Keratinocyte (primary cell): ENCODE measurements around the gene KLHL3. TPM values are rescaled to one million over a fixed set of nuclear protein-coding genes. Genes with fewer than 3 reads are reported as not detected.

ENCODE experiments used
- DNase-seq: peaks from one replicate; pipeline ENCODE4 v3.0.0-alpha.2; 2011; ENCODE audit warnings: low read depth, missing footprints, low spot score
- FAIRE-seq: peaks from 2 replicates; lab custom pipeline; 2011; peaks lifted over from hg19 to GRCh38; lab: Jason Lieb, UNC
- H2AFZ ChIP-seq: 2 replicates; pipeline ENCODE4 v1.6.0; 2012; ENCODE audit warnings: low read length, control low read depth, inconsistent platforms; ENCODE audit not compliant: control insufficient read depth
- H3K27ac ChIP-seq: 2 replicates; pipeline ENCODE4 v1.5.1; 2011; ENCODE audit warnings: low read length; ENCODE audit not compliant: control insufficient read depth, insufficient read depth
- H3K27me3 ChIP-seq: 3 replicates; pipeline ENCODE4 v1.6.0; 2011; ENCODE audit warnings: low read length; ENCODE audit not compliant: control insufficient read depth, insufficient read depth; ENCODE audit errors: extremely low read depth
- H3K36me3 ChIP-seq, 2 experiments: 2 replicates in 1 of 2; 3 replicates in 1 of 2; pipeline ENCODE4 v1.5.1; 2011; ENCODE audit warnings: low read length in 2 of 2, mild to moderate bottlenecking in 1 of 2; ENCODE audit not compliant: control insufficient read depth in 2 of 2, insufficient read depth in 2 of 2; ENCODE audit errors: extremely low read depth in 1 of 2
- H3K4me1 ChIP-seq: 3 replicates; pipeline ENCODE4 v1.5.1; 2011; ENCODE audit warnings: low read length; ENCODE audit not compliant: control insufficient read depth, insufficient read depth; ENCODE audit errors: extremely low read depth
- H3K4me2 ChIP-seq: 3 replicates; pipeline ENCODE4 v1.6.0; 2011; ENCODE audit warnings: low read depth, low read length; ENCODE audit not compliant: control insufficient read depth, insufficient read depth; ENCODE audit errors: extremely low read depth
- H3K4me3 ChIP-seq, 3 experiments: fragments of 200-600 bp in 1 of 3; sonication (generic) in 1 of 3; 2 replicates in 2 of 3; 3 replicates in 1 of 3; pipeline ENCODE4 v1.5.1; 2011 to 2016; ENCODE audit warnings: low read length in 3 of 3, mild to moderate bottlenecking in 3 of 3, control low read depth in 2 of 3, inconsistent platforms in 1 of 3, low read depth in 1 of 3, mixed read lengths in 1 of 3, mixed run types in 1 of 3, moderate library complexity in 1 of 3; ENCODE audit not compliant: control insufficient read depth in 2 of 3, insufficient read depth in 2 of 3; ENCODE audit errors: extremely low read depth in 1 of 3
- H3K79me2 ChIP-seq: 2 replicates; pipeline ENCODE4 v1.6.0; 2012; ENCODE audit warnings: low read length; ENCODE audit not compliant: control insufficient read depth, insufficient read depth
- H3K9ac ChIP-seq: 3 replicates; pipeline ENCODE4 v1.6.0; 2011; ENCODE audit warnings: low read length; ENCODE audit not compliant: control insufficient read depth, insufficient read depth; ENCODE audit errors: extremely low read depth
- H3K9me1 ChIP-seq: 3 replicates; pipeline ENCODE4 v1.6.0; 2011; ENCODE audit warnings: low read length; ENCODE audit not compliant: control insufficient read depth, insufficient read depth; ENCODE audit errors: extremely low read depth
- H3K9me3 ChIP-seq: 2 replicates; pipeline ENCODE4 v1.5.1; 2012; ENCODE audit warnings: low read depth, low read length; ENCODE audit not compliant: control insufficient read depth
- H4K20me1 ChIP-seq: 3 replicates; pipeline ENCODE4 v1.6.0; 2011; ENCODE audit warnings: low read length; ENCODE audit not compliant: control insufficient read depth, insufficient read depth; ENCODE audit errors: extremely low read depth
- CTCF ChIP-seq, 3 experiments: IDR thresholded peaks in 1 of 3; conservative IDR thresholded peaks in 1 of 3; optimal IDR thresholded peaks in 1 of 3; 2 replicates in 2 of 3; 3 replicates in 1 of 3; pipeline versions ENCODE3 to v1.5.1; 2011; ENCODE audit warnings: low read length in 3 of 3, mild to moderate bottlenecking in 3 of 3, moderate library complexity in 2 of 3, control low read depth in 1 of 3, inconsistent platforms in 1 of 3; ENCODE audit not compliant: insufficient read depth in 2 of 3; ENCODE audit errors: extremely low read depth in 1 of 3
- EZH2 ChIP-seq: IDR thresholded peaks from one replicate; pipeline ENCODE4 v1.6.1; 2012; ENCODE audit warnings: inconsistent platforms, mild to moderate bottlenecking, low read length, moderate library complexity
- dilution Hi-C: fragments of 300-500 bp; cut with MboI; formaldehyde crosslinking; loops from one replicate; pipeline ENCODE4 v1.7.0; 2020; ENCODE audit warnings: low sequenced_read_pairs; ENCODE audit not compliant: extremely low pct_ligation_motif_present
- polyA plus RNA-seq, 5 experiments: library from polyadenylated mRNA; depleted of rRNA in 3 of 5; stranded (reverse) in 3 of 5; stranded (forward) in 1 of 5; unstranded in 1 of 5; fragments of >200 nt; gene quantifications; 1 replicate in 1 of 5; 2 replicates in 3 of 5; 3 replicates in 1 of 5; pipeline versions ENCODE4 v1.2.1 to v1.2.3, GENCODE V29; 2011 to 2012; ENCODE audit warnings: missing spikeins in 2 of 5, low read depth in 1 of 5, low replicate concordance in 1 of 5

KLHL3 gene
- polyA plus RNA-seq, 1 donor (not counting 4 experiments of a cell fraction or from before 2014, with no cell fraction given), result 2.5 TPM

- TF ChIP-seq CTCF (optimal IDR thresholded peaks at IDR 0.05 in 1 of 3, IDR thresholded peaks at IDR 0.05 in 1 of 3, conservative IDR thresholded peaks at IDR 0.05 in 1 of 3; ENCODE audit: extremely low read depth in 1 of 3, insufficient read depth in 2 of 3, low read length in 3 of 3), result no peak
- TF ChIP-seq EZH2, result no peak
- H3K4me1 ChIP-seq, result no peaks in the 10 kb centered on the region
- no peaks in the 10 kb centered on the region for H3K9me3 ChIP-seq
- H3K9me1 ChIP-seq, result no peaks in the 10 kb centered on the region
- no peaks in the 10 kb centered on the region for H3K36me3 ChIP-seq
- dilution Hi-C loops, result no loop called here
- H3K27me3 ChIP-seq, result peaks cover 13% of the 10 kb centered on the region
- no peak overlapping the region for H3K9ac ChIP-seq
- H3K27ac ChIP-seq, result no peak overlapping the region
- no peaks in the 10 kb centered on the region for H4K20me1 ChIP-seq
- no peak overlapping the region for H3K4me2 ChIP-seq
- H3K4me3 ChIP-seq, result no peak overlapping the region
- FAIRE-seq, result no peak
- no peak overlapping the region for H2AFZ ChIP-seq
- H3K79me2 ChIP-seq, result no peaks in the 10 kb centered on the region
- DNase-seq, result no peak
Observed at GRCh38 chr5:137599457-137599856, 136.4 kb downstream of the KLHL3 start.

GRCh38 chr5:137598399-137598798 is 137.5 kb downstream of the KLHL3 start:
- FAIRE-seq, result no peak
- no peak for DNase-seq
- Histone ChIP-seq H3K27ac (no peak overlapping the region), H3K79me2 (no peaks in the 10 kb centered on the region), H3K36me3 (no peaks in the 10 kb centered on the region), H3K4me3 (no peak overlapping the region), H2AFZ (no peak overlapping the region), H3K9me1 (no peaks in the 10 kb centered on the region), H3K4me1 (no peaks in the 10 kb centered on the region), H4K20me1 (no peaks in the 10 kb centered on the region), H3K9ac (no peak overlapping the region), H3K4me2 (no peak overlapping the region), H3K27me3 (peaks cover 13% of the 10 kb centered on the region), H3K9me3 (no peaks in the 10 kb centered on the region)
- TF ChIP-seq EZH2 (no peak), CTCF (optimal IDR thresholded peaks at IDR 0.05 in 1 of 3, IDR thresholded peaks at IDR 0.05 in 1 of 3, conservative IDR thresholded peaks at IDR 0.05 in 1 of 3; ENCODE audit: extremely low read depth in 1 of 3, insufficient read depth in 2 of 3, low read length in 3 of 3) (no peak)
- dilution Hi-C loops, result no loop called here
